ENCODE data around the gene UTP4.
A peak's percentile ranks its signal among the peaks of the same experiment; 100 is the strongest.
"Not testable (repeated sequence)": the region's sequence is repeated elsewhere in the genome, so short reads cannot be mapped to it uniquely, and the experiment has no call there.

Gene UTP4

GRCh38 chr16:69131839-69132423, 518 bp upstream of the UTP4 start:
- peak; percentile 55 for DNase-seq

GRCh38 chr16:69133373-69133954, 1.0 kb downstream of the UTP4 start:
- no peak for DNase-seq

- DNase-seq = no peak
Observed at GRCh38 chr16:69138608-69139007, 6.2 kb downstream of the UTP4 start.

GRCh38 chr16:69139464-69139863, 7.0 kb downstream of the UTP4 start:
- DNase-seq = not testable (repeated sequence)

GRCh38 chr16:69141014-69141413, 8.6 kb downstream of the UTP4 start:
- DNase-seq = no peak

GRCh38 chr16:69141936-69142335, 9.5 kb downstream of the UTP4 start:
- DNase-seq = no peak

GRCh38 chr16:69143116-69143515, 10.7 kb downstream of the UTP4 start:
- no peak for DNase-seq

- no peak for DNase-seq
Observed at GRCh38 chr16:69145658-69146057, 13.2 kb downstream of the UTP4 start.

GRCh38 chr16:69149621-69150020, 17.2 kb downstream of the UTP4 start:
- DNase-seq = not testable (repeated sequence)

- peak; percentile 74 for DNase-seq
Observed at GRCh38 chr16:69150146-69150865, 17.9 kb downstream of the UTP4 start.

GRCh38 chr16:69157196-69157595, 24.7 kb downstream of the UTP4 start:
- no peak for DNase-seq

GRCh38 chr16:69160192-69160591, 27.7 kb downstream of the UTP4 start:
- no peak for DNase-seq

GRCh38 chr16:69165584-69165983, 33.1 kb downstream of the UTP4 start:
- DNase-seq = no peak

GRCh38 chr16:69166221-69166833, 33.9 kb downstream of the UTP4 start:
- peak; percentile 30 for DNase-seq

- DNase-seq = no peak
Observed at GRCh38 chr16:69166946-69167930, 34.8 kb downstream of the UTP4 start.

GRCh38 chr16:69169051-69169450, 36.6 kb downstream of the UTP4 start:
- no peak for DNase-seq

- no peak for DNase-seq
Observed at GRCh38 chr16:69169607-69170352, 37.3 kb downstream of the UTP4 start.

GRCh38 chr16:69171325-69172084, 39.1 kb downstream of the UTP4 start:
- no peak for DNase-seq

GRCh38 chr16:69176033-69176800, 43.8 kb downstream of the UTP4 start:
- no peak for DNase-seq

GRCh38 chr16:69179328-69180010, 47.0 kb downstream of the UTP4 start:
- DNase-seq = no peak

Measured in CD4-positive, alpha-beta T cell treated with Interleukin-4 for 4 hours (primary cell).